IMR-90 (cell line): ENCODE results near the gene THSD7B. TPM values are rescaled to one million over a fixed set of nuclear protein-coding genes. Genes with fewer than 3 reads are reported as not detected.

Source experiments
- ATAC-seq: fragments of 200-7000 bp; cut with Tn5 transposase; 2 replicates; pipeline ENCODE4 v1.9.1; 2020; ENCODE audit warnings: low read depth, mild to moderate bottlenecking, moderate library complexity
- BruUV-seq: library from RNA; stranded (reverse); fragments of 400-500 nt; replicated peaks from 2 replicates; lab custom pipeline; 2021; lab: Mats Ljungman, UMichigan
- CTCF ChIA-PET: fragments of 300-600 bp; formaldehyde crosslinking; extraction: SDS; loops from one replicate; lab custom pipeline; 2021; ENCODE audit warnings: antibody characterized with exemption; lab: Yijun Ruan, JAX
- POLR2A ChIA-PET: fragments of 300-600 bp; sonication (Branson Sonifier 250); formaldehyde crosslinking; loops from one replicate; lab custom pipeline; 2022; ENCODE audit warnings: antibody characterized with exemption; ENCODE audit not compliant: unreplicated experiment; lab: Charles Lee
- DNase-seq: peaks from one replicate; pipeline ENCODE4 v3.0.0; 2013
- H2AFZ ChIP-seq: replicated peaks from 2 replicates; pipeline ENCODE3; 2013; ENCODE audit warnings: low read length, mild to moderate bottlenecking; ENCODE audit not compliant: poor library complexity
- H2AK5ac ChIP-seq: 2 replicates; pipeline ENCODE4 v1.6.1; 2013; ENCODE audit warnings: low read depth, low read length, inconsistent platforms
- H2AK9ac ChIP-seq: replicated peaks from 2 replicates; pipeline ENCODE3; 2013; ENCODE audit warnings: mild to moderate bottlenecking, low read depth, low read length, moderate library complexity; ENCODE audit not compliant: poor library complexity
- H2BK120ac ChIP-seq: 2 replicates; pipeline ENCODE4 v1.6.1; 2013; ENCODE audit warnings: low read depth, low read length, inconsistent platforms
- H2BK15ac ChIP-seq: 3 replicates; pipeline ENCODE4 v1.6.1; 2013; ENCODE audit warnings: low read depth, low read length, inconsistent platforms
- H2BK20ac ChIP-seq: 2 replicates; pipeline ENCODE4 v1.6.1; 2013; ENCODE audit warnings: low read depth, mild to moderate bottlenecking, inconsistent platforms, low read length, moderate library complexity
- H2BK5ac ChIP-seq: 2 replicates; pipeline ENCODE4 v1.6.1; 2013; ENCODE audit warnings: mild to moderate bottlenecking, low read depth, low read length, inconsistent platforms; ENCODE audit not compliant: poor library complexity, severe bottlenecking
- H3K14ac ChIP-seq: replicated peaks from 2 replicates; pipeline ENCODE4 v1.6.1; 2013; ENCODE audit warnings: low read depth, low read length, inconsistent platforms
- H3K18ac ChIP-seq: 2 replicates; pipeline ENCODE4 v1.6.1; 2013; ENCODE audit warnings: low read depth, low read length, control low read depth
- H3K23ac ChIP-seq: 2 replicates; pipeline ENCODE4 v1.6.1; 2013; ENCODE audit warnings: low read depth, low read length, inconsistent platforms
- H3K27ac ChIP-seq: 2 replicates; pipeline ENCODE4 v1.5.1; 2013; ENCODE audit warnings: mild to moderate bottlenecking, control low read depth, low read length; ENCODE audit not compliant: insufficient read depth
- H3K27me3 ChIP-seq: 2 replicates; pipeline ENCODE4 v1.6.1; 2013; ENCODE audit warnings: low read length; ENCODE audit not compliant: control insufficient read depth, insufficient read depth
- H3K36me3 ChIP-seq: 2 replicates; pipeline ENCODE4 v1.6.1; 2013; ENCODE audit warnings: low read length, mixed read lengths; ENCODE audit not compliant: control insufficient read depth, insufficient read depth
- H3K4ac ChIP-seq: 2 replicates; pipeline ENCODE4 v1.6.1; 2013; ENCODE audit warnings: low read depth, low read length, inconsistent platforms
- H3K4me1 ChIP-seq: 2 replicates; pipeline ENCODE4 v1.6.1; 2013; ENCODE audit warnings: low read length, mixed read lengths; ENCODE audit not compliant: control insufficient read depth, insufficient read depth
- H3K4me2 ChIP-seq: 2 replicates; pipeline ENCODE4 v1.6.1; 2013; ENCODE audit warnings: low read depth, mild to moderate bottlenecking, control low read depth, low read length, moderate library complexity
- H3K4me3 ChIP-seq: 2 replicates; pipeline ENCODE4 v1.5.1; 2013; ENCODE audit warnings: low read depth, mild to moderate bottlenecking, control low read depth, low read length, moderate library complexity; ENCODE audit not compliant: insufficient read depth
- H3K56ac ChIP-seq: 2 replicates; pipeline ENCODE4 v1.6.1; 2013; ENCODE audit warnings: low read length, inconsistent platforms; ENCODE audit not compliant: insufficient read depth; ENCODE audit errors: extremely low read depth
- H3K79me1 ChIP-seq, 2 experiments: 2 replicates each; pipeline ENCODE4 v1.6.1; 2013; ENCODE audit warnings: low read length in 2 of 2, inconsistent platforms in 1 of 2, low read depth in 1 of 2
- H3K9ac ChIP-seq: 2 replicates; pipeline ENCODE4 v1.6.1; 2013; ENCODE audit warnings: low read depth, low read length, control low read depth
- H3K9me1 ChIP-seq: 2 replicates; pipeline ENCODE4 v1.6.1; 2013; ENCODE audit warnings: low read length, inconsistent platforms; ENCODE audit not compliant: insufficient read depth
- H3K9me3 ChIP-seq: 2 replicates; pipeline ENCODE4 v1.6.1; 2013; ENCODE audit warnings: low read length; ENCODE audit not compliant: control insufficient read depth, insufficient read depth
- H4K20me1 ChIP-seq: 2 replicates; pipeline ENCODE4 v1.6.1; 2013; ENCODE audit warnings: low read length, inconsistent platforms; ENCODE audit not compliant: insufficient read depth
- H4K5ac ChIP-seq: 2 replicates; pipeline ENCODE4 v1.6.1; 2013; ENCODE audit warnings: mild to moderate bottlenecking, low read depth, low read length, control low read depth
- H4K8ac ChIP-seq, 2 experiments: 2 replicates each; pipeline ENCODE4 v1.6.1; 2013; ENCODE audit warnings: low read depth in 2 of 2, low read length in 2 of 2, control low read depth in 1 of 2, inconsistent platforms in 1 of 2
- H4K91ac ChIP-seq: 2 replicates; pipeline ENCODE4 v1.6.1; 2013; ENCODE audit warnings: low read depth, low read length, inconsistent platforms; ENCODE audit not compliant: insufficient read depth
- BHLHE40 ChIP-seq: fragments of 150-350 bp; IDR thresholded peaks from 2 replicates; pipeline ENCODE4 v1.6.1; 2016; ENCODE audit warnings: mild to moderate bottlenecking, low read depth, low read length
- CEBPB ChIP-seq: IDR thresholded peaks from 2 replicates; pipeline ENCODE4 v1.6.1; 2012; ENCODE audit warnings: low read depth, low read length, improper control_type of control experiment
- CHD1 ChIP-seq: IDR thresholded peaks from 2 replicates; pipeline ENCODE4 v1.6.1; 2012; ENCODE audit warnings: low read depth, low read length, improper control_type of control experiment
- CTCF ChIP-seq: conservative IDR thresholded peaks from 2 replicates; pipeline ENCODE4 v1.5.1; 2012; ENCODE audit warnings: mild to moderate bottlenecking, low read depth, low read length, improper control_type of control experiment
- ELK1 ChIP-seq: fragments of 150-350 bp; IDR thresholded peaks from 2 replicates; pipeline ENCODE4 v1.6.1; 2016; ENCODE audit warnings: low read depth, mild to moderate bottlenecking, low read length, moderate library complexity, borderline replicate concordance
- FOS ChIP-seq: fragments of 150-350 bp; IDR thresholded peaks from 2 replicates; pipeline ENCODE4 v1.6.1; 2016; ENCODE audit warnings: low read depth, low read length
- MAFK ChIP-seq: IDR thresholded peaks from 2 replicates; pipeline ENCODE4 v1.6.1; 2012; ENCODE audit warnings: low read depth, low read length, improper control_type of control experiment
- MAZ ChIP-seq: IDR thresholded peaks from 2 replicates; pipeline ENCODE4 v1.6.1; 2012; ENCODE audit warnings: low read depth, mild to moderate bottlenecking, low read length, improper control_type of control experiment, moderate library complexity, borderline replicate concordance
- MXI1 ChIP-seq: IDR thresholded peaks from 2 replicates; pipeline ENCODE4 v1.6.1; 2012; ENCODE audit warnings: low read depth, mild to moderate bottlenecking, low read length, moderate library complexity, borderline replicate concordance
- NFE2L2 ChIP-seq: fragments of 150-350 bp; IDR thresholded peaks from 2 replicates; pipeline ENCODE4 v1.6.1; 2016; ENCODE audit warnings: low read depth, mild to moderate bottlenecking, low read length
- POLR2A ChIP-seq: IDR thresholded peaks from 2 replicates; pipeline ENCODE4 v1.6.1; 2012; ENCODE audit warnings: mild to moderate bottlenecking, low read depth, low read length
- RAD21 ChIP-seq: IDR thresholded peaks from 2 replicates; pipeline ENCODE4 v1.6.1; 2012; ENCODE audit warnings: low read length, improper control_type of control experiment
- RCOR1 ChIP-seq: IDR thresholded peaks from 2 replicates; pipeline ENCODE4 v1.6.1; 2012; ENCODE audit warnings: mild to moderate bottlenecking, low read length, improper control_type of control experiment; ENCODE audit not compliant: insufficient replicate concordance
- RFX5 ChIP-seq: IDR thresholded peaks from 2 replicates; pipeline ENCODE4 v1.8.0; 2012; ENCODE audit warnings: low read depth, mild to moderate bottlenecking, low read length, moderate library complexity
- SMC3 ChIP-seq: fragments of 150-350 bp; IDR thresholded peaks from 2 replicates; pipeline ENCODE4 v1.6.1; 2016; ENCODE audit warnings: low read depth, mild to moderate bottlenecking, antibody characterized with exemption, low read length, moderate library complexity
- USF2 ChIP-seq: fragments of 150-350 bp; IDR thresholded peaks from 2 replicates; pipeline ENCODE4 v1.6.1; 2017; ENCODE audit warnings: mild to moderate bottlenecking, antibody characterized with exemption, low read length, low read depth
- WGBS, 2 experiments: methylation state at CpG; one replicate each; pipeline versions ENCODE4 v1.1.5 to v1.1.7; 2013; ENCODE audit warnings: missing lambda C conversion rate in 2 of 2; ENCODE audit not compliant: insufficient read length in 1 of 2; ENCODE audit errors: extremely low coverage in 2 of 2; 5-methylcytosine and 5-hydroxymethylcytosine counted together
- dilution Hi-C: fragments of 300-500 bp; cut with HindIII; formaldehyde crosslinking; loops from one replicate; pipeline ENCODE4 v1.14.3; 2018; ENCODE audit warnings: low sequenced_read_pairs; ENCODE audit not compliant: unreplicated experiment
- in situ Hi-C: fragments of 300-500 bp; cut with MboI; formaldehyde crosslinking; loops from 3 replicates; pipeline ENCODE4 v1.14.3; 2019; ENCODE audit warnings: low sequenced_read_pairs, inconsistent platforms, mixed read lengths
- intact Hi-C: fragments of 100-400 bp; cut with micrococcal nuclease; formaldehyde crosslinking; loops from 2 replicates; pipeline ENCODE4 v1.10.0; 2022
- polyA plus RNA-seq, 3 experiments: library from polyadenylated mRNA; depleted of rRNA; stranded (reverse); fragments of >200 nt; gene quantifications; 2 replicates each; pipeline ENCODE4 v1.2.3, GENCODE V29; 2012; ENCODE audit warnings: low replicate concordance in 1 of 3
- total RNA-seq: library from RNA; depleted of rRNA; stranded (reverse); fragments of >200 nt; gene quantifications from 2 replicates; pipeline ENCODE4 v1.2.3, GENCODE V29; 2012

Gene THSD7B
- total and polyA plus RNA-seq, 2 of the 4 experiments (the other 2 are of a cell fraction) = not detected

GRCh38 chr2:136766073-136766404 lies 694 bp downstream of the THSD7B start:
- Histone ChIP-seq H3K9me1 (no peaks in the 10 kb centered on the region), H2BK20ac (no peak overlapping the region), H3K79me1 (no peaks in the 10 kb centered on the region), H2AK5ac (no peak overlapping the region), H3K9me3 (peaks cover 8% of the 10 kb centered on the region; the same call in 1 of the 2 replicates), H3K9ac (no peak overlapping the region), H2BK15ac (no peak overlapping the region), H3K14ac (no peak overlapping the region), H3K27me3 (no peaks in the 10 kb centered on the region), H4K91ac (no peak overlapping the region), H2BK120ac (no peak overlapping the region), H3K23ac (no peak overlapping the region), H2AFZ (no peak overlapping the region), H3K27ac (no peak overlapping the region), H4K5ac (no peak overlapping the region), H4K8ac (no peak overlapping the region), H2AK9ac (no peak overlapping the region), H4K20me1 (no peaks in the 10 kb centered on the region), H3K4me3 (no peak overlapping the region), H3K4ac (no peak overlapping the region), H3K4me2 (no peak overlapping the region), H3K18ac (no peak overlapping the region), H3K4me1 (no peaks in the 10 kb centered on the region), H3K56ac (no peak overlapping the region), H3K36me3 (no peaks in the 10 kb centered on the region), H2BK5ac (no peak overlapping the region)
- TF ChIP-seq MAZ = no peak
- no peak for TF ChIP-seq BHLHE40
- TF ChIP-seq FOS = no peak
- TF ChIP-seq RAD21 = no peak
- TF ChIP-seq POLR2A = no peak
- TF ChIP-seq NFE2L2 = no peak
- no peak for TF ChIP-seq SMC3
- no peak for TF ChIP-seq MXI1
- no peak for TF ChIP-seq CTCF
- TF ChIP-seq ELK1 = no peak
- no peak for TF ChIP-seq CEBPB
- no peak for TF ChIP-seq USF2
- TF ChIP-seq CHD1 = no peak
- TF ChIP-seq MAFK = no peak
- no peak for TF ChIP-seq RFX5
- TF ChIP-seq RCOR1 = no peak
- in situ Hi-C loops (no loop called here), intact Hi-C loops (no loop called here), dilution Hi-C loops (no loop called here)
- WGBS, 2 experiments = 0% methylated on average over 1 of the region's 17 CpGs; no CpG with 5 or more reads in 1 of the 2 experiments
- DNase-seq (no peak), ATAC-seq (no peak)
- no TSS peak for BruUV-seq
- POLR2A ChIA-PET = no interaction called here
- CTCF ChIA-PET = no interaction called here
